NK-92 (cell line): ENCODE data around the gene SETX.
"Not testable (repeated sequence)": the region's sequence is repeated elsewhere in the genome, so short reads cannot be mapped to it uniquely, and the experiment has no call there.

ENCODE experiments used
- DNase-seq: peaks from one replicate; lab custom pipeline; 2025; ENCODE audit not compliant: unreplicated experiment; lab: John Stamatoyannopoulos, UW

The SETX gene, protein sequence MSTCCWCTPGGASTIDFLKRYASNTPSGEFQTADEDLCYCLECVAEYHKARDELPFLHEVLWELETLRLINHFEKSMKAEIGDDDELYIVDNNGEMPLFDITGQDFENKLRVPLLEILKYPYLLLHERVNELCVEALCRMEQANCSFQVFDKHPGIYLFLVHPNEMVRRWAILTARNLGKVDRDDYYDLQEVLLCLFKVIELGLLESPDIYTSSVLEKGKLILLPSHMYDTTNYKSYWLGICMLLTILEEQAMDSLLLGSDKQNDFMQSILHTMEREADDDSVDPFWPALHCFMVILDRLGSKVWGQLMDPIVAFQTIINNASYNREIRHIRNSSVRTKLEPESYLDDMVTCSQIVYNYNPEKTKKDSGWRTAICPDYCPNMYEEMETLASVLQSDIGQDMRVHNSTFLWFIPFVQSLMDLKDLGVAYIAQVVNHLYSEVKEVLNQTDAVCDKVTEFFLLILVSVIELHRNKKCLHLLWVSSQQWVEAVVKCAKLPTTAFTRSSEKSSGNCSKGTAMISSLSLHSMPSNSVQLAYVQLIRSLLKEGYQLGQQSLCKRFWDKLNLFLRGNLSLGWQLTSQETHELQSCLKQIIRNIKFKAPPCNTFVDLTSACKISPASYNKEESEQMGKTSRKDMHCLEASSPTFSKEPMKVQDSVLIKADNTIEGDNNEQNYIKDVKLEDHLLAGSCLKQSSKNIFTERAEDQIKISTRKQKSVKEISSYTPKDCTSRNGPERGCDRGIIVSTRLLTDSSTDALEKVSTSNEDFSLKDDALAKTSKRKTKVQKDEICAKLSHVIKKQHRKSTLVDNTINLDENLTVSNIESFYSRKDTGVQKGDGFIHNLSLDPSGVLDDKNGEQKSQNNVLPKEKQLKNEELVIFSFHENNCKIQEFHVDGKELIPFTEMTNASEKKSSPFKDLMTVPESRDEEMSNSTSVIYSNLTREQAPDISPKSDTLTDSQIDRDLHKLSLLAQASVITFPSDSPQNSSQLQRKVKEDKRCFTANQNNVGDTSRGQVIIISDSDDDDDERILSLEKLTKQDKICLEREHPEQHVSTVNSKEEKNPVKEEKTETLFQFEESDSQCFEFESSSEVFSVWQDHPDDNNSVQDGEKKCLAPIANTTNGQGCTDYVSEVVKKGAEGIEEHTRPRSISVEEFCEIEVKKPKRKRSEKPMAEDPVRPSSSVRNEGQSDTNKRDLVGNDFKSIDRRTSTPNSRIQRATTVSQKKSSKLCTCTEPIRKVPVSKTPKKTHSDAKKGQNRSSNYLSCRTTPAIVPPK (N-terminal part only)

DNA sequence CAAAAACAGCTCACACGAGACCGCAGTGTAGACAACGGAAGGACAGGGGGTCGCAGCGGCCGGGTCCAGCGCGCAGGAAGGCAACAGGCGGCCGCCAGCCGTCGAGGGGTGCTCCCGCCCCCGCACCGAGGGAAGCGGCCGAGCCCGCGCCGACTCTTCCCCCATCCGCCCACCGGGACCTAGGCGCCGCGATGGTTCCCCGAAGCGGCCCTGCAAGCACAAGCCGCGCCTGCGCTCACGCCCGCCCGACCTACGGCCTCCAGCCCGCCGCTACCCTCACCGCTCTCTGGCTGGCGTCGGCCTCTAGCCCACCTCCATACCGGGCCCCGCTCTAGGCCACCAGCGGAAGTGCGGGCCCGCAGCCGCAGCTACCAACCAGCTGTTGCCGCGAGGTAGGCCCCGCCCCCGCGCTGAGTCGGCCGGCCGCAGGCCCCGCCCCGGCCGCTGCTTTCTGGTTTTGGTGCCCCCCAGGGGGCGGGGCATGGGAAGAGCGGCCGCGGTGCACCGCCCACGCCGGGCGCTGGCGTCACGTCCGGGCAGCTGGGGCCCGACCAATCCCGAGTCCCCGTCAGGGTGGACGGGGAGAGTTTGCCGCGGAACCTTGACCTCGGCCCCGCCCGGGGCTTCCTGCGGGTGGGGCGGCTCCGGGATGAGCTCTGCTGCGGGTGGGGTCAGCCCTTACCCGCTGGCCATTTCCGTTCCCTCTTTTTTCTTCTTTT, at the start of gene SETX:
Gene SETX (minus strand): TSS at position 350 of the 719 bp plus-strand sequence. CDS start 5,558 bp downstream, outside the sequence.
- DNase-seq = peak; percentile 40

DNA sequence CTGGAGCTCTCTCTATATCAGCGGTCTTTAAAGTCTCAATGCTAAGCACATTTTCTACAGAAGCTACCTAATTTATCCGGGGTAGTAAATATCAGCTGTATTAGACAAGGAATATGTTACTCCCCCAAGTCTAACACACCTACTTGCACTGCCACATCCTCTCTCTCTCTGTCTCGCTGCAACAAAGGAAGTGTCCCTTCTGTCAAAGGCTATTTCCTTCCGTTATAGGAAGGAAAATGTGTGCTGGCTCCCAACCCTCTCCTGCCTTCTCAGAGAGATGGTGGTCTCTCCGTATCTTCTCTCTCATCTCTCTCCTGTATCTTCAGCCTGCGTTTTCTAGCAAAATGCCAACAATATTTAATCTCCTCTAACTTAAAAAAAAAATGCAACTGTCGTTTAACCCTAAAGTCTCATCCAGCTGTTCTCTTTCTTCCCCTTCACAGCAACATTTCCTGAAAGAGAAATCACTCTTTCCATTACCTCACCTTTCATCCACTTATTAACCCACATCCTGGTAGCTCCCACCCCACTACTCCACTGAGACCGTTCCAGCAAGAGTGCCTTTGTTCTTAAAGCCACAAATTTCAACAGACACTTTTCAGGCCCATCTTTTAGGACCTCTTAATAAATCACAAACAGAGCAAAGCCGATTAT, 49.6 kb upstream of the SETX start:
- DNase-seq = no peak

- no peak for DNase-seq
Observed at GRCh38 chr9:132401824-132402223, 47.0 kb upstream of the SETX start.

DNA sequence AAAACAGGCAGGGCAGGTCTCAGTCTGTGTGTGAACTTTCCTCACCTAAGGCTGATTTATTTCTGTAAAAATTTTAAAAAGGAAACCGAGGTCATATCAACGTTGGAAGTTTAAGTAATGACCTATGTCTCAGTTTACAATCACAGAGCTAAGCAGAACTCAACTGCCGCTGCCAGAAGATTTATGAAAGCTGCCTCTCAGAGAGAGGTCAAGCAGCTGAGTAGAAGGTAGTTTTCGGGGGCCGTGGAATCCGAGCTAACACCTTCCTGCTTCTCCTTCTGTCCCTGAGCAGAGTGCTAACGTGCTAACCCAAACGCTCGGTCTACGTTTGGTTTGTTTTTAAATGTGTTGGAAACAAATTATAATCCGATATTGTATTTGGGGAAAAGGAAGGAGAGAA, 40.8 kb upstream of the SETX start:
- DNase-seq = no peak

DNA sequence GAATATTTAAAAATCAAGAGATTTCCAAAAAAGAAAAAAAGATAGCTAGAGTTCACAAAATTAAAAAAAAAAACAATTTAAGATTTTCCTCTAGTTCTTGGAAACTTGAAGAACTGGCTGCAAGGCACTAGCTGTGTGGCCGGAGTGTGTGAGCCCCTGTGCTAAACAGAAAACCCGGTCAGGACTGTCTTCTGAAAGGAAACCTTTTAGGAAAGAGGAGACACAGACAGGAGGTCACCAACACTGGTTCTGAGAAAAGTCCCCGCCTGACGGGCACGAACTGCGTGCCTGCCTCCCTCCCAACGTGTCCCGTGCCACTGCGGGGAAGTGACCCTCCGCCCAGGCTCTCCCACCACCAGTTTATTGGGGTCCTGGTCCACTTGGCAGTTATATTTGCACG, 36.7 kb upstream of the SETX start:
- DNase-seq = no peak

- DNase-seq = no peak
Observed at GRCh38 chr9:132390966-132391365, 36.2 kb upstream of the SETX start.

- DNase-seq = no peak
Observed at GRCh38 chr9:132387133-132387532, 32.3 kb upstream of the SETX start.

GRCh38 chr9:132384376-132384775, 29.6 kb upstream of the SETX start:
- DNase-seq = no peak

GRCh38 chr9:132383462-132383883, 28.7 kb upstream of the SETX start:
- DNase-seq = no peak

GRCh38 chr9:132381966-132382541, 27.3 kb upstream of the SETX start:
- no peak for DNase-seq

GRCh38 chr9:132378416-132378815, 23.6 kb upstream of the SETX start:
- not testable (repeated sequence) for DNase-seq

GRCh38 chr9:132377769-132378168, 23.0 kb upstream of the SETX start:
- DNase-seq = not testable (repeated sequence)

GRCh38 chr9:132372177-132373095, 17.6 kb upstream of the SETX start:
- DNase-seq = no peak

GRCh38 chr9:132370592-132370991, 15.8 kb upstream of the SETX start:
- DNase-seq = no peak

- no peak for DNase-seq
Observed at GRCh38 chr9:132369421-132369820, 14.6 kb upstream of the SETX start.

DNA sequence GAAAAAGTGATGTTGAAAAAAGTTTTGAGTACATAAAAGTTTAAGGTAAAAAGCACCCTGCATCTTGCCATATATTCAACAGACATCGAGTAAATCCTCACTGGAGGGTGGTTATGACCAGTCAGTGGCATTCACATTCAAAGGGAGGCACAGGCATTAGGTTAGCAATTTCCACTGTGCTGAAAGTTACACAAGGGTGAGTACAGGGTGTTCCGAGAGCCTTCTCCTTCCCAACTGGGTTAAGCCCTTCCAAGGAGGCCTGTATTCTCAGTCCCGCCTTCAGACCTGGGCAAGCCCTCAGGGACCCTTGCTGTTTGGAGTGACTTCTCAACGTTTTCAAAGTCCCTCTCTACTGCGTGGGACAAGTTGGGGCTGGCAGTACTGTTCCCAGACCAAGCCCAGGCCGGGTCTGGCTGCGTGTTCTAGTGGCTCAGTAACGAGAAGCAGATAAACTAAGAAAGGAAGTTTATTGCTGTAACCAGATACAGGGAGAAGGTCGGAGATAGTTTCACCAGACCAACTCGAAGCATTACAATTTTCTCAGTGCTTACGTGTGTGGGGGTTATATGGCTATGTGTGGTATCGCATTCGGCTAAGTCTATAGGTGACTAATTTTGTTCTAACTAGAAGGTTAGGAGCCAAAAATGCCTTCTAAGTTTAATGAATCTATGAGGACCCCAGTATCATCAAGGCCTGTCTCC, 13.0 kb upstream of the SETX start:
- no peak for DNase-seq

DNA sequence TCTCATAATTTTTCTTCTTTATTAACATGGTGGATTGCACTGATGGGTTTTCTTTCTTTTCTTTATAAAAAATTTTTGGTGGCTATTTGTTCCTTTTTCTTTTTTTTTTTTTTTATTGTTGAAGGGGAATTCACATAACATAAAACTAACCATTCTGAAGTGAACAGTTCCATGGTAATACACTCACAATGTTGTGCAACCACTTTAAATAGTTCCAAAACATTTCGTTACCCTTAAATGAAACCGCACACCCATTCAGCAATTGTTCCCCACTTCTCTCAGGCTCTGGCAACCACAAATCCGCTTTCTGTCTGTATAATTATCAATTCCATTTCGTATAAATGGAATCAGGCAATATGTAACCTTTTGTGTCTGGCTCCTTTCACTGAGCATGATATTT, 11.7 kb upstream of the SETX start:
- DNase-seq = no peak

- DNase-seq = no peak
Observed at GRCh38 chr9:132365986-132366385, 11.2 kb upstream of the SETX start.
